D341Med (cell line): ENCODE measurements around the gene TMEM132D.
"Not testable (repeated sequence)": the region's sequence is repeated elsewhere in the genome, so short reads cannot be mapped to it uniquely, and the experiment has no call there.

Experiments used
- DNase-seq: peaks from one replicate; pipeline ENCODE4 v3.0.0; 2012; ENCODE audit warnings: low spot score

The TMEM132D gene

DNA sequence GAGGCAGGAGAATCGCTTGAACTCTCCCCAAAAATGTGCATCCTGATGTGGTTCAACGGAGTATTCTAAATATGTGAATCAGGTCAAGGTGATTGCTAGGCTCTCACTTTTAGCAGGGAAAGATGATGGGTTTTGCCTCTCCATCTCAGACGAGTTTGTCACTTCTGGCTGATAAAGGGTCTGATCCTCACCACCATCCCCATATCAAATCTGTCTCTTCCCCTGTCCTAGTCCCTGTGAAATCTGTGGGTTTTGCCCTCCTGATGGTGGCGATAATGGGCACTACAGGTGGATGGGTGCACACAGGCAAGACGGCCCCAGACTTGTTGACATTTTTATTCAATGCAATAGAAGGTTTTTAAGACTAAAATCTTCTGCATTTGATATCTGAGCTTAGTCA is 665.9 kb downstream of the TMEM132D start:
- DNase-seq = no peak

DNA sequence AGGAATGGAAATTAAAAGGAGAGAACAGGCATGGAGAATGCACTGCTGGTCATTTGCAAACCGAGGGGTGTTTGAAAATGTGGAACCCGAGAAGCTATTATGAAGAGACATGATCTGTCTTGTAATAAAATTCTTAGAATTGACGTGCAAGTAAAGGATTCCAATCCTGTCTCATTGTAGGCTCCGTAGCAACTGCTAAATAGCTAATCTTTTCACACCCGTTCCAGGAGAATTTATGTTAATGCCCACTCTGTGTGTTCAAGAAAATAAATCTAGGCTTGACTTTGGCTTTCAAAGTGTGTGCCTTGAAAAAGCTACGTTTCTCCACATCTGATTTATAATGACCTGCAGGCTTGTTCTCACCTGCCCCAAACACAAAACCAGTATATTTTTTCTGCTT is 669.6 kb downstream of the TMEM132D start:
- DNase-seq = no peak

DNA sequence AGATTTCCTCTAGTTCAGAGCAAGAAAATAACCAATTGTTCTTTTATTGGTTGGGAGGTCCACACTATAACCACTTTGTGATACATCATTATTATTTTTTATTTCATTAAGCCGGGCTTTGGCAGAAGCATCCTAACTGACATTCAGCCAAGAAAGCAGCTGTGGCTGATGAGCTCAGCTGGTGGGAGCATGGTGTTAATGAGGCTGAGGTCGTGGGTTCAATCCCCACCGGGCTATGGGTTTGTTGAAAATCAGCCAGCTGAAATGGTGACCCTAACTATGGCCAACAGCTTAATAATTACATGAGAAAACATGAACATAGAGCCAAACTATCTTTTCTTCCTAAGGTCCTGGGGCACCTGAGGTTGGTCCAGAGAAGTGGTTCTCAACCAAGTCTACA is 672.3 kb downstream of the TMEM132D start:
- no peak for DNase-seq

DNA sequence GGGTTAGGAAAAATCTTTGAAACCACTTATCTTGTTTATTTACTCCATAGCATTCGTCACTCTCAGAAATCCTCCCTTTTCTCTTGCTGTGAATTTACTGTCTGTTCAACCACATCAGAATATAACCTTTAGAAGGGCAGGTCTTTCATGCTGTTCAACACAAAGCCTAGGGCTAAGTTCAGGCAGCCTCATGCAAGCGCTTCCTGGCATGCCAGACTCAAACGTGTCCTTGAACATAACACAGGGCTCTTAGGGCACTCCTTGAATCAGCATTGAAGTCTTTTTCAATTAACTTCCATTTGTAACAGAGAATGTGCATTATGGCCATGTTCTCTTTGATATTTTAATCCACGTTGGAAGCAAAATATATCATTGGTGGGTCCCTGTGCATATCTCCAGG is 672.8 kb downstream of the TMEM132D start:
- DNase-seq = no peak

DNA sequence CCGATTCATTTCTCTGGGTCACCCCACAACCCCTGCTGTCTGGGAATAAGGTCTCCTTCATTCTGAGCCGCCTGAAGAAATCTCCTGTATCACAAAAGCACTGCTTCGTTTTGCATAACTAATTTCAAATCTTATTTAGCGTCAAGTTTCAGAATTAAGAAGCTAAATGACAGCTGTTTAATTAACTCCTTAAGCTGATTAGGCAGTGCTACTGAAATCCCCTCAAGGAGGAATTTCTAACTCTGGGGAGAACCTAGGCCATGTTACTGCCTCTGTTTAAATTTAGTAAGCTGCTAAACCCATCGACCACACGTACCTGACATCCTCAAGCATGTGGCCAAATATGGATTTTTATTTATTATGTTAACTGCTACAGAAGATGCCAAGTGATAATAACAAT is 677.0 kb downstream of the TMEM132D start:
- peak; percentile 40 for DNase-seq

DNA sequence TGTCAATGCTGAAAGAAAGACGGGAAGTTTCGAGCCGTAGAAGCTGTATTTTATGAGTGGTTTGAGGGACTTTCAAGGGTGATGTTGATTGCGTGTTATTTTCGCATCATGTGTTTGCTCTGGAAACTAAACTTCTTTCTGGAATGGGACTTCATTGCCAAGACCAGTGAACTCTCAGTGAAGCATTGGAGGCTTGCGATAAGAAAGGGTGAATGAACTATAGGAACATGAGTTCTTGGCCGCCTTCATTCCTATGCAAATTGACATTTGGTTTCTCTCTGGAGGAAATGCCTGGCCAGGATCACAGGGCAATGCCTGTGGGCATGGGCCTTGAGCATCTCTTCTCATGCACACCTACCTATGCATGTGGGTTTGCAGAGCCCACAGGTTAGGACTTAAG is 677.8 kb downstream of the TMEM132D start:
- DNase-seq = no peak

DNA sequence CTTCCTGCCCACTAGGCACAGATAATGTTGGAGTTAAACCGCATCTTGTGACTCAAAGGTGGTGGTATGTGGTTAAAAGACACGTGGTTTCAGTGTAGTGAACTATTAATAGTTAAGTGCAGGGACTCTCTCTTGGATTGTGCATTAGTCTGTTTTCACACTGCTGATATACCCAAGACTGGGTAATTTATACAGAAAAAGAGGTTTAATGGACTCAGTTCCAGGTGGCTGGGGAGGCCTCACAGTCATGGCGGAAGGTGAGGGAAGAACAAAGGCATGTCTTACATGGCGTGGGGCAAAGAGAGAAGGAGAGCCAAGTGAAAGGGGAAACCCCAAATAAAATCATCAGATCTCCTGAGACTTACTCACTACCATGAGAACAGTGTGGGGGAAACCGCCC is 688.3 kb downstream of the TMEM132D start:
- no peak for DNase-seq

DNA sequence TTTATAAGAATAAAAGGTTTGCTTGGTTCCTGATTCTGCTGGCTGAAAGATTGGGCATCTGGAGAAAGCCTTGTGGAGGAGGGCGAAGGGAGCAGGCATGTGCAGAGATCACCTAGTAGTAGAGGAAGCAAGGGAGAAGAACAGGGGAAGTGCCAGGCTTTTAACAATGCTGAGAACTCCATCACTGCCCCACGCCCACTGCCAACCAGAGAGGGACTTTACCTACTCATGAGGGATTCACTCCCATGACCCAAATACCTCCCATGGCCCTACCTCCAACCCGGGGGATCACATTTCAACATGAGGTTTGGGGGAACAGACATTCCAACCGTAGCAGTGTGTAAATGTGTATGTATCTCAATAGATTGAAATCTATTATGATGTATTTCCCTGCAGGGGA is 690.3 kb downstream of the TMEM132D start:
- DNase-seq = no peak

DNA sequence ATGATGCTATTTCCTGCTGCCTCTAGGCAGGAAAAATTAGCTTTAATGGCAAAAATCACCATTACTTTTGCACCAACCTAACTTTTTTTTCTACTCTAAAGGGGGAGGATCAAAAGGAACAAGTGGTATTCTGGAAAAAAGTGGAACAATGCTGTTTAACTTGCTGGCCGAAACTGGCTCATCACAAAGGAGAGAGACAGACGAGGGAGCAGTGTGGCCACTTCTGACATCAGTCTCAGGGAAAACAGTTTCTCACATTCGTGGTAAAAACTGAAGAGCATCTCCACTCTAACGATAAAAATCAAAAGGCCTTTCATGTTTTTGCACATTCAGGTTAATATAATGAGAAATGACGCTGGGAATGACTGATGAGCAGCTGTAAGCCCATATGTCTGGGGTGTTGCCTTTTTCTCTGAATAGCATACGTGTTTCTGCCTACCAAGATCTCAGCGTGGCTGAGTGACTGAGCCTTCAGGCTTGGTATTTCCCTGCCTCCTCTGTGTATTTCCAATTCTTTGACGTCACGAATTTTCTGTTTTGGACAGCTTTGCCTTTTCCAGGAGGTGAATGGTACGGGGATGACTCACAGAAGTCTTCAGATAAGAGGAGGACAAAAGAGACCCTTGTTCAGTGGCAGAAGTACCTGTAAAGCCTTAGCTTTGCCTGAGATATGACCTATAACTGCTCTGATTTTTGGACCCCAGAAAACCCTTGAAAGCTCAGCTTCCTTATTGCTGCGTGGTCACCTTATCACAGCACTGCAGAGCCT is 691.8 kb downstream of the TMEM132D start:
- no peak for DNase-seq

DNA sequence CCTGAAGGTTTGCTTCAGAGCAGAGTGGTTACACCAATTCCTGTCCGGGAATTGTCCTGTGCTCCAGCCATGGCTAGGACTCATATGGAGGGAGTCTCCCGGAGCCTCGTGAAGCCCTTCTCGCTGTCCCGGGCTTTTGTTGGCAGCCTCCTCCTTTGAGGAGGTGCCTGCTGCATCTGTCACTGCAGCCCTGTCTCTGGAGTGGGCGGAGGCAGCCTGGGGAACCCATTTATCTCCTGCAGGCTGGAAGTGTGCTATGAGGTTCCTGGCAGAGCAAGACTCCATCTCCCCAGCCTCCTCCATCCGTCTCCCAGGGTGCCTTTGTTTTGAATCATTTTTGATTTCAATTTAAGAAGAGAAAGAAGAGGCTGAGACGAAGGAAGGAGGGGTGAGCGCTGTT is 695.3 kb downstream of the TMEM132D start:
- no peak for DNase-seq

DNA sequence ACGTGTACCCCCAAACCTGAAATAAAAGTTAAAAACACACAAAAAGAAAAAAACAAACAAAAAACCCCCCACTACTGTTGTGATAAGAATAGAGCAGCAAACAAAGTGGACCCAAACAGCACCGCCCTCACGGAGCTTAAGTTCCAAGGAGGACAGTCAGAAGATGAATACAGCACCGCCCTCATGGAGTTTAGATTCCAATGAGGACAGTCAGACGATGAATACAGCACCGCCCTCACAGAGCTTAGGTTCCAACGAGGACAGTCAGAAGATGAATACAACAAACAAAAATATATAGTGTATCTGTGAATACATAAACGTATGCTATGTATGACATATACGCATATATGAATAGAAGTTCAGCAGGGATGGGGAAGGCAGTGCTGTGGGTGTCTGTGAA is 696.7 kb downstream of the TMEM132D start:
- DNase-seq = no peak

DNA sequence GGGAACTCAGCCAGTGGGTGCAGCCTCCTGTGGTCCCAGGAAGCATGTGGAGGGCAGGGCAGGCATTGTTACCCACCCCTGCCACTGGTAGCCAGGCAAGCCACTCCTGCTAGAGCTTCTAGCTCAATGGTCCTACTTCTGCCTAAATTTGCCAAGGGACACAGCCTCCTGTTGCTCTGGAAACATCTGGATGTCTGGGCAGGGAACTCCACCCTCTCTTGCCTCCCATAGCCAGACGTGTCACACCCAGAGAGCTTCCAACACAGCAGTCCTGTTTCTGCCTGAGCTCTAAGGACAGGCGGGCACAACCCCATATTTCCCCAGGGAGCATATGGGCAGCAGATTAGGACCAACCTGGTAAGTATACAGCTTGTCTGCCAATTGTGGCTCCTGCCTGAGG is 700.4 kb downstream of the TMEM132D start:
- DNase-seq = no peak

DNA sequence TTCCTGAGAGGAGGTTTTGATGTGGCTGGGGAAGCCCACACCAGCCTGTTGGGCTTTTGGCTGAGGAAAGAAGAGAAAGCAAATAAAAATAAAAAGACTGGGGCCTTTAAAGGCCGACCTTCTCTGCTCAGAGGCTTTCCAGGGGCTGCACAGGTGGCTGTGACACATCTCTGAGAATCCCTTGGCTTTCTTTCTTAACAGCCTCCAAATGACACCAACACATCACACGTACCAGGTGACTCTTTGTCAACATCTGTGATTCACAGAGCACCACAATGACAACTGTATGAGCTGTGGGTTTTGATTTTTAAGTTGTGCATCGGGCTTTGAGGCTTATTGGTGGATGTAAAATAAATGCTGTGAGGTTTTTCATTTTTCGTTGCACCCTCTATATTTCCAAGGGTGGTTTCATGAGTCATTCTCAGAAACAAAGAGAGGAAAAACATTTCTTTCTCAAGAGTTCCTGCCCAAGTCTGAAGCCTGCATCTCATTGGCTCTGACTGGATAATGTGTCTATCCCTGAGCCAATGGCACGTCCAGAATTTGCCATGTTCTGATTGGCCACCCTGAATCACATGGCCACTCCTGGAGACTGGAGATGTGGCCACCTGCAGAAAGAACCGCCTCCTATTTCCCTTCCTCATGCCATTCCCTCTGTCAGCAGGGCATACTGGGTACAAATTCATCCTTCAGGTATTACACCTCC is 701.6 kb downstream of the TMEM132D start:
- no peak for DNase-seq

DNA sequence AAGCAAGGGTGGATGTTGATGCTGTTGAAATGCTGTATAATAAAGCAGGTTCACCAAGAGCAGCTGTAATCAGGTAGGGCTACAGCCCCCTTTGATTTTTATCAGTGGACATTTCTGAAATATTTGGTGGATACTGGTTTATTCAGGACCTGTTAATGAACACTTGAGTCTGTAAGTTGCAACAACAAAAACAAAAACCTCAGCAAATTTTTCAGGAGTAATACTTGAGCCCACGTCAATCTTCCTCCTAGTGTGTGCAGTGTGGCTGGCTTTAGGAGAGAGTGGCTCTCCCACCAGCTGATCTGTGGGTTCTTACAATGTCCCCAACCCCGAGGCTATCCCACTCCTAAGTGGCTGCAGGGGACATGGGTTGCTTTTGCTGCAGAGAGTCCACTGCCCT is 702.8 kb downstream of the TMEM132D start:
- no peak for DNase-seq

DNA sequence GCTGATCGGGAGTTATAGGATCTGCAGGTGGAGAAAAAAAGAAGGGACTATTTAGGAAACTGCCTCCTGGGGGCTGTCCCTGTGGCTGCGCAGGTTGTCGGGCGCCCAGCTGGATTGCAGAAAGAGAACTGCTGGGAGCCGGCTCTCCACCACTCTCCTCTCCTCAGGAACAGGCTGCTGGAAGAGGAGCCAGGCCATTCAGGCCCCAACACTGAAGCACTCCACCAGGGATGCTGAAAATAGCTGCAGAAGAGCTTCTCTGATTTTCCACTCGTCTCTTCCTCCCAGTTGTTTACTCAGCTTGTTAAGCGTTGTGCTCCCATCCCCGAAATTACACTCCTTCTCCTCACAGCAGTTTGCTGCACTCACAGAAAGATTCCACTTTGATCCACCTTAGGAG is 703.2 kb downstream of the TMEM132D start:
- no peak for DNase-seq

DNA sequence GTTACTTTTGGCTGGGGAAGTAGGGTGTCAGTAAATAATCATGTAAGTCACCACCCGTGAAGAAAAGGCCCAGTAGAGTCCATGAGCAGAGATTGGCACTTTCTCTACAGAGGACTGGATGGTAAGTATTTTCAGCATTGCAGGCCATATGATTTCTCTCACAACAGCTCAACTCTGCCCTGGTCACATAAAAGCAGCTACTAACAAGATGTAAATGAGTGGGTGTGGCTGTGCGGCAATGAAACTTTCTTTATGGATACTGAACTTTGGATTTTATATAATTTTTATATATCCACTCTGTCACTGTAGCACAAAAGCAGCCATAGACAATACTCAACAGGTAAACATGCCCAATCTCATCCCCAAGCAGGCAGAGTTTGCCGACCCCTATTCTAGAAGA is 706.9 kb downstream of the TMEM132D start:
- DNase-seq = no peak

DNA sequence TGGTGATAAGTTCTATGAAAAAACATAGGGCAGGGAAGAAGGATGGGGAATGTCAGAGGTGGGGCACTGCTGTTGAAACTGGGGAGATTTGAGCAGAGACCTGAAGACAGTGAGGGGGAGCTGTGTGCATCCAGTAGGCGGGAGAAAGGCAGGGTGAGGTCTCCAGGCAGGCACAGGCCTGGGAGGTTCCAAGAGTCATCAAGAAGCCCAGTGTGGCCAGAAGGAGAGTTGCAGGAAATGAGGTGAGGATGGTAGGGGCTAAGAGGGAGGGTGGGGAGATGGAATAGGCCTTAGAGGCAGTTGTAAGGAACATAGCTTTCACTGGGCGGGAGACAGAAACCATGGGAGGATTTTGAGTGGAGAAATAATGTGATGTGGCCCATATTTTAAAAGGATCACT is 708.7 kb downstream of the TMEM132D start:
- no peak for DNase-seq

DNA sequence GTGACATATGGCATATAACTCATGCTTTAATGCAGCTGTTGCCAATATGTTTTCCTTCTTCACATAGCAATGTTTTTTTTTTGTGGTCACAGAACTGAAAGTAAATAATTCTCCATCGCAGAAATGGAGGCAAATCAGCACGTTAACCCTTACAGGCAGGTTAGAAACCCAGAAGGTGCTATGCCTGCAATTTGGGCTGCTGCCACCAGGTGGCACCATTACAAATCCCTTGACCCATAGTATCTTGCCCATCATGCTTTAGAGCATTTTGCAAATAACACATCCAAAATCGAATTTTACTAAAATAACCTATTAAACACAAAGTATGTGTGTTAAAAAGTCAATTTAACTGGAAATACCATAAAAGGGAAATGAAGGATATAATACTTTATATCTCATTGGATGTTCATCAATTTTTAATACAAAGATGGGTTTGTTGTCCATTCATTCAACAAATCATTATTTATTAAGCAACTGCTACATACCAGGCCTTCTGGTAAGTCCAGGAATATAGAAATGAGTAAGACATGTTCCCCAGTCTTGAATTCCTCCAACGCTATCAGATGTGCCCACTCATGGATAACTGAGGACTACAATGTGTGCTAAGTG is 710.5 kb downstream of the TMEM132D start:
- DNase-seq = no peak

DNA sequence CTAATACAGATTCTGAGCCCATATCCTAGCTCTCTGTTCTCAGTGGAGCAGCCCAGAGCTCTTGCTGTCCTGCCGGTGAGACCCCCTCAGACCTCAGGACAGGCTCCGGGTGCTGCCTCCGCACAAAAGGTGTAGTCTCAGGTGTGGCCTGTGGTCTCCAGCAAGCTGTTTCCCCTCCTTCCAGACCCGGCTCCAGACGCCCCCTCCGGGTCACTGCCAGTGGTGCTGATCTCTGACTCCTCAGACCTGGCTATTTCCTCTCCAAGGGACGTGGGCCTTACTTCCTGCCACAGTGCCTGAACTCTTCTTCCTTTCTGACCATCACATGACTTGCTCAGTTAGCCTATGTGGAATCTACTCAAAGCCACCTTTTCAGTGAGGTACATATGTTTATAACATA is 713.0 kb downstream of the TMEM132D start:
- DNase-seq = no peak

DNA sequence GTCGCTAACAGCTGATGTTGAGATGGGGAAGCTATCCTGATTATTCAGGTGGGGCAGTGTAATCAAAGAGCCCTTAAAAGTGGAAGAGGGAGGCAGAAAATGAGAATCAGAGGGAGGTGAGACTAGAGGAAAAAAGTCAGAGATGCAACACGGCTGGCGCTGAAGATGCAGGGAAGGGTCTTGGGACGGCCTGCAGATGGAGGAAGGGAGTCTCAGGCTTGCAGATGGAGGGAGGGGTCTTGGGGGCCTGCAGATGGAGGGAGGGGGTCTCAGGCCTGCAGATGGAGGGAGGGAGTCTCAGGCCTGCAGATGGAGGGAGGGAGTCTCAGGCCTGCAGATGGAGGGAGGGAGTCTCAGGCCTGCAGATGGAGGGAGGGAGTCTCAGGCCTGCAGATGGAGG is 713.9 kb downstream of the TMEM132D start:
- DNase-seq = not testable (repeated sequence)

DNA sequence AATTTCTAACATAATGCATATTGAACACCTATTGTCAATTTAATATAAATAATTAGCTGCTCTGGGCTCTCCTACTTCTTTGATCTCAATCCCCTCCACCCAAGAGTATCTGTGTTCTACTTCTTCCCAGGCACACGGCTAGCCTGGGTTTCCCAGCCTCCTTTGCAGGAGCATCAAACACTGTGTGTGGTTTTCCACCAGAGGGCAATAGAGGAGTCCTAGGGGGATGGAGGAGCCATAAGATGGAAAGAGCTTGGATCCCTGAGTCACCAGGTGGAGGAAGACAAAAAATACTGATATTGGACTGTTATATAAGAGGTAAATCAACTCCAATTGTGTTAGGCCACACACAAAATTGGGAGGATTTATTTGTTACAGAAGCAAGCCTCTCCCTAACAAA is 716.9 kb downstream of the TMEM132D start:
- DNase-seq = no peak

DNA sequence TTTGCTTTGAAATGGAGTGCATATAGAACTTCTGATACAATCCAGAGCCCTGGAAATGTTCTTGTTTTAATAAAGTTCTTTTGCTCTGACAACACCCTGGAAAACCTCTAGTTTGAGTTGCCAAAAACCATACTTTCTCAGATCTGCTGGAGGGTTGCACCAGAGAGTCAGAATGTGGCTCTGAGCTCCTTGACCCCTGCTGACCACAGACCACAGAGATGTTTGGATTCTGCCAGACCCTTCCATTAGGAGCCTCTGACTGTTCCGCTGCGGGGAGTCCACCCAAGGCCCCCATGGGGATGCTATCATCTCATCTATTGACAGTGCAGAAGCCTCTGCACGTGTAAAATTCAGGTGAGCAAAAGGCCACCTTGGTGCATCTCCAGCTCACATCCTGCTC is 718.0 kb downstream of the TMEM132D start:
- DNase-seq = no peak

DNA sequence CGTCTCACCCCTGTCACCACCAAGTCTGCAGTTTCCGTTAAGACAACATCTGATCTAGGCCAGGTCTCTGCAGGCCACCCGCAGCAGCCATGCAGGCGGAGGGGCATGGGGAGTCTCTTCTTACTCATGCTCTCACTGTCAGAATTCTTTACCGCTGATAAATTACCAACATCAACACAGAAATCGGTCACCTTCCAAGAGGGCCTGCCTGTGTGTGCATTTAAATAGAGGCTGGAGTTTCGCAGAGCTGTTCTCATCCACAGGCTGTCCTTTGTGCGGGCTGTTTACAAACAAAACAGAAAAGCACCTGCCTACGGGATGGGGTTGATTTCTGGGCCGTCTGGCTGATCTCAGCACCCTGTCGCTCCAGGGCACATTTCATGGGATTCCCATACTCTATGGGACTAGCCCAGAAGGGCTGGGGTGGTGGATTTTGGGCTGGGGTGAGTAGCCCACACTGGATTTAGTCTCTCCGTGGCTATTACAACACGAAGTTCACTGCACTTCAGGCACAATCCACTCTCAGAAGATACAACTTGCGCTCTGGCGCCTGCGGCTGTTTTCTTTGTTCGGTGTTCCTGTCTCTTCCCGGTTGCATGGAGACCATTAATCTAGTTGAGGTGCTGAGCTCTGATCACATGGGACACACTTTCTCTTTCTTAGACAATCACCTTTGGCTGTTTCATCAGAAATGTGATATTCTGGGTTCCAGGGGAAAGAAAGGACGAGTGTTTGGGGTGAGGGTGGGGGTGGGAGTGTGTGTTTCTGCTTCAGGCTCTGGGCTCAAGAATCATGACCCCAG is 719.5 kb downstream of the TMEM132D start:
- DNase-seq = no peak
